HG03025 (cell line): ENCODE data around the gene PPP1R12C.
"Not testable (repeated sequence)": the region's sequence is repeated elsewhere in the genome, so short reads cannot be mapped to it uniquely, and the experiment has no call there.

Source experiments
- ATAC-seq: cut with Tn5 transposase; IDR thresholded peaks from one replicate; pipeline ENCODE4 v1.9.1; 2021; ENCODE audit warnings: mild to moderate bottlenecking, moderate library complexity; ENCODE audit not compliant: unreplicated experiment, low FRiP score

Gene PPP1R12C

DNA sequence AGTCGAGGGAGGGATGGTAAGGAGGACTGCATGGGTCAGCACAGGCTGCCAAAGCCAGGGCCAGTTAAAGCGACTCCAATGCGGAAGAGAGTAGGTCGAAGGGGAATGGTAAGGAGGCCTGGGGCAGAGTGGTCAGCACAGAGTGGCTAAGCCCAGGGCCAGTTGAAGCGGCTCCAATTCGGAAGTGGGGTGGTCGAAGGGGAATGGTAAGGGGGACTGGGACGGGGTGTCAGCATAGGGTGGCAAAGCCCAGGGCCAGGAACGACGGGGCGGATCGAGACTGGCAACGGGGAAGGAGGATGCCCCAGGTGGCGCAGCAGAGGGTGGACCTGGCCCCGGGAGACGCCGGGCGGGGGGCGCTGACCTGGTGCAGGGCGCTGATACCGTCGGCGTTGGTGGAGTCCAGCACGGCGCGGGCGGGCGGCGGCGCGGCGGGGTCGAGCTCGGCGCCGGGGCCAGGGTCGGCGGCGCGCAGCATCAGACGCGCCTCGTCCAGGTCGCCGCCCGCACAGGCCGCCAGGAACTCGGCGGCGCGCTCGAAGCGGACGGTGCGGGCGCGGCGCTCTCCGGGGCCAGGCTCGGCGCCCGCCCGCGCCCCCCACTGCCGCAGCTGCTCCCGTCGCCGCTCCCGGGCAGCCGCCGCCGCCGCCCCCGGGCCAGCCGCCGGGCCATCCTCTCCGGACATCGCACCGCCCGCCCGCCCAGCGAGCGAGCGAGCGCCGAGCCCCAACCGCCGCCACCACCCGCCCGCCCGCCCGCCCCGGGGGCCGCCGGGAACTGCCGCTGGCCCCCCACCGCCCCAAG lies at the start of gene PPP1R12C:
Gene PPP1R12C (minus strand): TSS at position 779 of the 804 bp plus-strand sequence. CDS start 94 bp downstream, at position 685.
- ATAC-seq, result no peak

DNA sequence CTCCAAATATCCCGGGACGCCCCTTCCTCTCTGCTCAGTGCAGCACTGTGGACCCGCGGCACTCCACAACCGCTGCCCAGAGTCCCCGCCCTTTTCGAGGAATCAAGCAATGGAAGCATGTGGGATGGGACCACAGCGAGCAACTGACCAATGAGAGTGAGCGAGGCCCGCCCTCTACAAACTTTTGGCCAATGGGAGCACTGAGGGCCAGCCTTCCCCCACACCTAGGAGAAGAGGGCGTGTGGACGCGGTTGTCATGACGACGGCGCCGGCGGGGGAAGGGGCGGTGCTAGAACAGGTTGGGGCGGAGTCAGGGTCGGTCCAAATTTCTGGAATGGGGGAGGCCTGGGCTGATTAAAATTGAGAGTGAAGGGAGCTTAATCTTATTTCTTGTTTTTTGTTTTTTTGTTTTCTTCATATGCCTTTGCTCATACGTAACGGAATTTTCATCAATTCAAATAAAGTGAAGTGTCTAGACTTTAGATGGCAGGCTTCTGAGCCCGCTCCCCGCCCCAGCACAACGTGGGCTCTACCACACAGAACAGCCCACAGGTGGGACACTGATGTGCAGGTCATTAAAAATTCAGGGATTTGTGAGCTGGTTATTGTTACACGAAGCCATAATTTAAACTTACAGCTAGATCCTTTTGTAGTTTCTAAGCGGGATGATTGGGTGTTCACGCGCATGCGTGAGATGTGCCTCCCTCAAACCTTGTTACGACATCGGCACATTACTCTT lies 49.3 kb upstream of the PPP1R12C start, which contains the start of gene DNAAF3:
Gene DNAAF3 (minus strand): TSS at position 84 of the 739 bp plus-strand sequence. CDS start 200 bp downstream, outside the sequence.
- no peak for ATAC-seq

DNA sequence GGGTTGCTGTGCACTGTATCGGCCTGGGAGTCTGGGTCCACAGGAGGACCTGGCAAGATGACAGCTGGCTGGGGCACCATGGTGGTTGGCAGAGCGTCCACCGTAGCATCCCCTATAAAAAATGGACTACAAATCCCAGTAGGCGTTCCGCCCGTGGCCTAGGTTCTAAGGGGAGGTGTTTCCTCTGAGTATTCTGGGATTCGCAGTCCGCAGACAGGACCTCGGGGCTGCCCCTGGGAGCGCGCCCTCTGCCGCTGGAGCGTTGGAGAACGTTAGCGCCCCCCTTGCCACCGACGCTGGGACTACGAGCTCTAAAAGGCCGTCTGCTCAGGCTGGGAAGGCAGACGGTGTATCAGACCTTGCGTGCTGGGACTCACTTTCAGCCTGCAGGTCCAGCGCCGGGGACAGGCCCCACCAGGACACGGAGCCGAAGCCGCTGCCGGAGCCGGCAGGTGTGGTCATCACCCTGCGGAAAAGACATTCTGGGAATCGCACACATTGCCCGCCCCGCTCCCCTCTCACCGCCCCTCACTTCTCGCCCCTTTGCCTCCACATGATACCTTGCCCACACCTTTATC lies 48.6 kb upstream of the PPP1R12C start:
- no peak for ATAC-seq

DNA sequence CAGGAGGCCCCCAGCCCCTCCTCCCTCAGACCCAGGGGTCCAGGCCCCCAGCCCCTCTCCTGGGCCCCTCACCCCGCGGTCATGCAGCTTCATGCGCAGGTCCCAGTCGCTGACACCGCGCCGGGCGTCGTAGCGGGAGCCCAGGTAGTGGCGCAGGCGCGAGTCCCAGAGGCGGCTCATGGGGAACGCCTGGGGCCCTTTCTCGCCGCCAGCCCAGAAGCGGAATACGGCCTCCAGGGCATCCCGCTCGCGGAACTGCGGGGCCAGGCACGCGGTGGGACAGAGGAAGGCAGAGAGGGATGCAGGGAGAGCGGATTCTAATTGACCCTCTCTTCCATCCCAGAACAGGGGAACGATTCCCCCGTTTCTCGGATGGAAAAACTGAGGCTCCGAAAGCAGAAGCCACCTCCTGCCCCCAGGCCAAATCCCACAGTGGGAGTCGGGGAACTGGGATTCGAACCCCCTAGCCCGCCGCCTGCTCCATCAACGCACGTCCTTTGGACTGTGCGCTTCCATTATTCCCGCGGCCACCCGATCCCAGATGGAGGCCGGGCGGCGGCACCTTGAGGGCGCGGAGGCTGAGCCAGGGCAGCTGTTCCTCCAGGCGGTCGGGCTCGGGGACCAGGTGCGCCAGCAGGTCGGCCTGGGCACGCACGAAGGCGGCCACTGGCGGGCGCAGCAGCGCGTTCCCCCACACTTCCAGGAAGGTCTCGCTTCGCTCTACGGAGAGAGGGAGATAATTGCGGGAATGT lies 44.3 kb upstream of the PPP1R12C start:
- ATAC-seq, result no peak

DNA sequence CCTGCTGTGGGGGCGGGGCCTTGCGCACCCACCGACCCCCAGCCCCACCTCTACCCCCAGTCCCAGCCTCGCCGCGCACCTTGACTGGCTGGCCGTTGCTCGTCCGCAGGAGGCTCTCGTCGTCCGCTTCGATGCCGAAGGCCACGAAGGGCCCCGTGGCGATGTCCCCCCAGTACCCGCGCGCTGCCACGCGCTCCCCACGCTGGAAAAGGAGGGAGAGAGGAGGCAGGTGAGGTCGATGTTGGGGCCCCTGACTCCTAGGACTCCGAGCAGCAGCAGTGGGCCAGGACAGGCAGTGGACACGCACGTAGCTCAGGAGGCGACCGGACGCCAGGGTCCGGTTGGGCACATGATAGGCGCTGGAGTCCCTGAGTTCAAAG lies 43.5 kb upstream of the PPP1R12C start:
- no peak for ATAC-seq

DNA sequence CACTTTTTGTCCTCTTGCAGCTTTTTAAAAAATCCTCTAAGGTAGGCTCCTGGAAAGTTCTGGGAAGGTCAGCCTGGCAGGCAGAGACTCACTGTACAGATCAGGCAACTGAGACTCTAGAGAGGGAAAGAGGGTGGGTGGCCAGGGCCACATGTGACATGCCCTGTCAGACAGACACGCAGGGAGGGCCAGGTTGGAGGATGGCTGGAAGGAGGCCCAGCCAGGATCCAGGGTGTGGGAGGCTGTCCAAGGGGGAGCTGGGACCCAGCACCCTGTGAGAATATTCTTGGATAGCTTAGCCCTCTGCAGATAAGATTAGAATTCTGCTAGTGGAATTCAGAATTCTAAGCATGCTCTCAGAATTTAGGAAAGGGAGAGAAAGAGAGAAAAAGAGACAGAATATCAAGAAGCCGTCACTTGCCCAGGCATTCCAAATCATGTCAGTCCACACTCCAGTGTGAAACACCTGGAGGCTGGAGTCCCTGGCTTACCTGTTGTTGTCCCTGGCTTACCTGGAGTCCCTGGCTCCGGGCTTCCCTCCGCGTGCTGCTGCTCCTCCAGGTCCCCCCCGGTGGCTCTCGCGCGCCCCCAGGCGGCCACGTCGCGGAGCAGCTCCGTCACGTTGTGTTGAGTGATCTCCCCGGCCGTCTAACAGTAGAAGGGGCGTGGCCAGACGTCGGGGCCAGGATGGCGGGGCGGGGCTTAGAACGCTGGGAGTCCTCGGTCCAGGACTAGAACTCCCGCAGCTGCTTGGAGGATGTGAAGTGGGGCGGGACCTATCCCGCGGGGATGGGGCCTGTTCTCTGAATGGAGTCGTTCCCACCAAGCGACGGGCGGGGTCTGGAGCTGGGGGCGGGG lies 42.9 kb upstream of the PPP1R12C start:
- no peak for ATAC-seq

DNA sequence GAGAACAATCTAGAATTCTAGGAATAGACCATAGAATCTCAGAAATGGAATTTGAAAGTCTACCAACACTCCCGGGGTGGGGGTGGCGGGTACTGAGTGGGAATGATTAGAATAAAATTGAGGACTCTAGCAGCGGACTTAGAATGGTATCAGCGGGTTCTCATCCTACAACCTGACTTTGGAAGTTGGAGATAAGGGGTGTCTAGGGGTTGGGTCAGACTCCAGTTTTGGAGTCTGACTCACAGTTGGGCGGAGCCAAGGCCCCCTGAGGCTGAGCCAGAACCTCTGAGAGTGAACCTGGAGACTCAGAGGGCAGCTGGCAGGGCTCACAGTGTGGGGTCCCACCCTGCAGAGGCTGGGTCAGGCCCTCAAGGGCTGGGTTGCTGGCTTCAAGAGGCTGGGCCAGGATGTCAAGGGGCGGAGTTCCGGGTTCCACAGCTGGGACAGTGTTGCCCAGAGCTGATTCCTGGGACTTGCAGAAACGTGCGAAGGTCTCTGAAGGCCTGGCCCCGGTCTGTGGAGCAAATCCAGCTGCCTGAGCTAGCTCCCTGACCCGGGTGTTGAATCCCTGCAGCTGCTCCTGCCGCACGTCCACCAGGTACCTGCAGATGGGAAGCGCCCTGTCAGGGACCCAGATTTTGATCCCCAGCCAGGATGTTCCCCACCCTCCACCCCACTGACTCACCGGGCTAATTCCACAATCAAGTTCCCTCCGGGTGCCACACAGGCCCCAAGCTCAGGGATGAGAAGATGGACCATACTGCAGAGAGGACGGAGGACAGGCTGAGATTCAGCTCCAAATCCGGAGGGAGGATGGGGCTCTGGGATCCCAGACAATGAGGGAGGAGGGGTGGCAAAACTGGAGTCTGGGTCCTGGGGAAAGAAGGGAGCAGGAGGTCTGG lies 41.7 kb upstream of the PPP1R12C start:
- ATAC-seq, result no peak

DNA sequence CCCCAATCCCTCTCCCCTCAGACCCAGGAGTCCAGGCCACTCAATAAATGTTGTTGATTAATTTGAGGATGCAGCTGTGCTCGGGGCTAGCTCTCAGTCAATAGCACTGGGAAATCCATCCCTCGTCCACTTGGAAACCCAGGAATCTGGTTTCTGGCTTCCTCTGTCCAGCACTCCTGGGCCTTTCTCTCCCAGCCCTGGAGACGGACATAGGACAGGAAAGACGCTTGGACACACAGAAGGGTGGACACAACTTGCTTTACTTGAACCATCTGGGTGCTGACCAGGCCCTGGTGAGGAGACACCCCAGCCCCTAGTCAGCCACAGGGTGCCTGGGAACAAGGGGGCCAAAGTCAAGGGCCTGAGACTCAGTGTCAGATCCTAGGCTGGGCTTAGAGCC lies 41.0 kb upstream of the PPP1R12C start:
- ATAC-seq, result no peak

DNA sequence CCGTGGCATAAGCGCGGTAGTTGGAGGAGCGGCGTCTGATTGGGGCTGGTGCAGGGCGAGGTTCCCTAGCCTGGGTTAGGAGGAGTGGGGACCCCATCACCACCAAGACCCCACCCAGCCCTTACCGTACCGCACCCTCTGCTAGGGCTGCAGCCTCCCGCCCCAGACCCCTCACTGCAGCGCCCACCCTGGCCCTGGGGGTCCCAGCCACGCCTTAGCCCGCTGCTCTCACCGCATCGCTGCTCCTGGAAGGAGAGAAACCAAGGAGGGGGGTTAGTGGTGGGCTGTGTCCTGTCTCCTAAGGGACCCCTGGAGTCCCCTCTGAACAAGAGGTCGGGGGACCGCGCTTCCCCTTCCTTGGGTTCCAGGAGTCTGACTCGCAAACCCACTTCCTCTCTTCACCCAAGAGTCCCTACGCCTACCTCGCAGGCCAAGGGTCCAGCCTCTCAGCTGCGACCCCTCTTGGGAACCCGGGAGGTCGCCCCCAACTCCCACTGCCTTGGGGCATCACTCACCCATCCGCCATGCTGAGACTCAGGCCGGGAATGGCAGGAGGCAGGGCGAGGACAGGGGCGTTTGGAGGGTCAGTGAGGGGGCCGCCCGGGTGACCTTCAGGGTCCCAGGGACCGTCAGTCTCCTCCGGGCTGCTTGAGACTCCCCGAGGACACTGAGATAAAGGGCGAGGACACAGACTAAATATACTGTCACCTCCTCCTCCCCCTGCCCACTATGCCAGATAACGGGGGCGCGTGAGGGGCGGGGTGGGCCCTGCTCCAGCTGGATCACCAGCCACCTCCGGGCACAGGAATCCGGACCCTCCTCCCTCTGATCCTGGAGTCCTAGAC lies 39.8 kb upstream of the PPP1R12C start, which contains the start of gene TNNI3:
Gene TNNI3 (minus strand): TSS at position 669 of the 845 bp plus-strand sequence. CDS start 143 bp downstream, at position 526.
- ATAC-seq, result no peak

DNA sequence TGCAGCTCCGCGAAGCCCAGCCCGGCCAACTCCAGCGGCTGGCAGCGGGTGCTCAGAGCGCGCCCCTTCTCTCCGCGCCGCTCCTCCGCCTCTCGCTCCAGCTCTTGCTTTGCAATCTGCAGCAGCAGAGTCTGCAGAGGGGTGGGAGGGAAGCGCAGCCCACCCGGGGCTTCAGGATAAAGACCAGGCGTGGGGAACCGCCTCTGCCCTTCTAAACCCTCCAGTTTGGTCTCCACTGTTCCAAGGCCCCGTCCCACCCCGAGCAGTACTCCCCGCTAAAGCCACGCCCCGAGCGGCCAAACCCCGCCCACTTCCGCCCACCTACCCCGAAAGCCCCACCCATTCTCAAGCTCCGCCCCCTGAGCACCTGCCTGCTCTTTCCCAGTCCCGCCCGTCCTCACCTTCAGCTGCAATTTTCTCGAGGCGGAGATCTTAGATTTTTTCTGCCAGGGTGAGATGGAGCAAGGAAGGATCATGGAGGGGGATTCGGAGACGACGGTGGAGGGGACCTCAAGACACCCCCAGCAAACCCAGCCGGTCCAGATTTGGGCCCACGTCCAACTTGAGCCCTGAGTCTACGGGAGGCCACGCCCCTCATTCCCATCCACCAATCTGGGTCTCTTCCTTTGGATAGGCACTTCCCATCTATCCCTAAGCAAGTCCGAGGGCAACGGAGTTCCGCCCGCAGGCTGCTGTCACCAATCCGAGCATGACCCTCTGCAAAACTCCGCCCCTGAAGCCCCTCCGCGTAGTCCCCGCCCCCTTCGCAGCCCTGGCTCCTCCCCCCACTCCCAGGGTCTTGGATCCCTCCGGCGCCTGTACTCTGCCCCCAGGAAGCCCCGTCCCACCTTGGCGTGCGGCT lies 39.0 kb upstream of the PPP1R12C start:
- ATAC-seq, result no peak

DNA sequence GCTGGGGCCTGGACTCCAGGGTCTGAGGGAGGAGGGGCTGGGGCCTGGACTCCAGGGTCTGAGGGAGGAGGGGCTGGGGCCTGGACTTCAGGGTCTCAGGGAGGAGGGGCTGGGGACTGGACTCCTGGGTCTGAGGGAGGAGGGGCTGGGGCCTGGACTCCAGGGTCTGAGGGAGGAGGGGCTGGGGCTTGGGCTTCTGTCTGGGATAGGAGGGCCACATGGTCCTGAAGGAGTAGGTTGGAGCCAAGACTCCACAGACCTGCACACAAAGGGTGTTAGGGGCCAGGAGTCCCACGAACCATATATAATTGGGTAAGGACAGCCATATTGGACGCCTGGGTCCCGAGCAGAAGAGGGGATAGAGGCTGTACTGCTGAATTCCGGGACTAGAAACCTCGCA lies 38.3 kb upstream of the PPP1R12C start:
- not testable (repeated sequence) for ATAC-seq

DNA sequence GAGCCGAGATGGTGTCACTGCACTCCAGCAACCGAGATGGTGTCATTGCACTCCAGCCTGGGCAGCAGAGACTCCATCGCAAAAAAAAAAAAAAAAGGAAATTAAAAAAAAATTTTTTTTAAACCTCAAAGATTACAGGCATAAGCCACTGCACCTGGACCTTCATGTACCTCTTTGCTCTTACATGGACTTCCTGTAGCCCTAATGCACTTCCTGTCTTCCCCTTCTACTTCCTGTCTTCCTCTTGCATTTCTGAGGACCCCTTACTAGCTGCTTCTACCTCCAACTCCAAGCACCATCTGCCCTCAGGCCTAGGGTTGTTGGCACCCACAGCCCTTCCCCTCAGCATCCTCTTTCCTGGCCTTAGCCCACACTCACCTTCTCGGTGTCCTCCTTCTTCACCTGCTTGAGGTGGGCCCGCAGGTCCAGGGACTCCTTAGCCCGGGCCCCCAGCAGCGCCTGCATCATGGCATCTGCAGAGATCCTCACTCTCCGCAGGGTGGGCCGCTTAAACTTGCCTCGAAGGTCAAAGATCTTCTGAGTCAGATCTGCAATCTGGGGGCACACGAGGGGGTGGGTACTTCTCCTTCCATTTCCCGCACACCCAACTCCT lies 36.3 kb upstream of the PPP1R12C start:
- ATAC-seq, result no peak

DNA sequence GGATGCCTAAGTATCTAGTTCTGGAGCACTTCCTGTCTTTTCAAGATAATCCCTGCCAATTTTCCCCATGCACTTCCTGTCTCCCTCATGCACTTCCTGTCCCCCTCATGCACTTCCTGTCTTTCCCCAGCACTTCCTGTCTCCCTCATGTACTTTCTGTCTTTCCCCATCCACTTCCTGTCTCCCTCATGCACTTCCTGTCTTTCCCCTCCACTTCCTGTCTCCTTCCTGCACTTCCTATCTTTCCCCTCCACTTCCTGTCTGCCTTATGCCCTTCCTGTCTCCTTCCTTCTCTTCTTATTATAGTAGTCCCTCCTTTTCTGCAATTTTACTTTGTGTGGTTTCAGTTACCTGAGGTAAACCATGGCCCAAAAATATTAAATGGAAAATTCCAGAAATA lies 34.6 kb upstream of the PPP1R12C start:
- ATAC-seq, result no peak

DNA sequence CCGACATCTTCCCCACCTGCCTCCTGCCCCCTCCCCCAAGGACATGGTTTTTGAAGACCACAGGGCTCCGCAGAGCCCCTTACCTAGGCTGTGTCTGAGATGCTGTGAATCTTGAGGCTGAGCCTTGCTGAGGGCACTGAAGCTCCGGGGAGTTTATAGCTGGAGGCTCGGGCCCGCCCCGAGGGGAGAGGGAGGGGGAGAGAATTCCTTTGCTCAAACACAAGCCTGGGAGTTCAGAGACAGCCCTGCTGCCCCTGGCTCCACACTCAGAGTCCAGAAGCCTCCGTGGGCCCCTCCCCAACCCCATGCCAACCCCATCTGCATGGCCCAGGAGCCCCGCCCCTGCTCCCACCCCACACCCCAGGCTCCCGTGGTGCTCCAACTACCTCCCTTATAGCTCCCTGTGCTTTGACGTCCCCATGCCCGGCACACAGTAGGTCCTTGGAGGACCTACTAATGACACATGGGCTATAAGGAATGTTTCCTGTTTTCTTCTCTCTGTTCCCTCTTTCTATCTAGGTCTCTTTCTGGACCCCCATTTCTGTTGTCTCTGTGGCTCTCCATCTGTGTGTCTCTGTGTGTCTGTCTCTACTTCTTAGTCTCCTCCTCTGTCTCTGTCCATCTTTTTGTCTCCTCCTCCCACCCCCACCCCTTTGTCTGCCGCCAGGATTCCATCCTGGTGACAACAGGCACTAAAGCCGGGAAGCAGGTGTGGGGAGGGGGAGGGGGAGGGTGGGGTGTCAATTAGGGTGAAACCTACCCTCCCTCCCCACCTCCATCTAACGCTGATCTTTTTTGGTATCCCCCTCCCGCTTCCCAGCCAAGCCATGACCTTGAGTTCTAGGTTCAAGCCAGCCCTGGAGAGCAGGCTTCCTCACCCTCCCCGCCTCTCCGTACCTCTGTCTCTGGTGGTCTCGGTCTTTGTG lies 31.9 kb upstream of the PPP1R12C start, which contains the start of gene TNNT1:
Gene TNNT1 (minus strand): TSS at position 129 of the 926 bp plus-strand sequence. CDS start 2,049 bp downstream, outside the sequence.
- no peak for ATAC-seq
